Measurements from ENCODE around the gene EPS15. TPM values are rescaled to one million over a fixed set of nuclear protein-coding genes. Genes with fewer than 3 reads are reported as not detected.

Gene EPS15
- total and polyA plus RNA-seq, 9 of the 15 experiments (the other 6 are each of a cell fraction or from before 2014, with no cell fraction given) = 23.1 to 69.0 (median 41.7) TPM

DNA sequence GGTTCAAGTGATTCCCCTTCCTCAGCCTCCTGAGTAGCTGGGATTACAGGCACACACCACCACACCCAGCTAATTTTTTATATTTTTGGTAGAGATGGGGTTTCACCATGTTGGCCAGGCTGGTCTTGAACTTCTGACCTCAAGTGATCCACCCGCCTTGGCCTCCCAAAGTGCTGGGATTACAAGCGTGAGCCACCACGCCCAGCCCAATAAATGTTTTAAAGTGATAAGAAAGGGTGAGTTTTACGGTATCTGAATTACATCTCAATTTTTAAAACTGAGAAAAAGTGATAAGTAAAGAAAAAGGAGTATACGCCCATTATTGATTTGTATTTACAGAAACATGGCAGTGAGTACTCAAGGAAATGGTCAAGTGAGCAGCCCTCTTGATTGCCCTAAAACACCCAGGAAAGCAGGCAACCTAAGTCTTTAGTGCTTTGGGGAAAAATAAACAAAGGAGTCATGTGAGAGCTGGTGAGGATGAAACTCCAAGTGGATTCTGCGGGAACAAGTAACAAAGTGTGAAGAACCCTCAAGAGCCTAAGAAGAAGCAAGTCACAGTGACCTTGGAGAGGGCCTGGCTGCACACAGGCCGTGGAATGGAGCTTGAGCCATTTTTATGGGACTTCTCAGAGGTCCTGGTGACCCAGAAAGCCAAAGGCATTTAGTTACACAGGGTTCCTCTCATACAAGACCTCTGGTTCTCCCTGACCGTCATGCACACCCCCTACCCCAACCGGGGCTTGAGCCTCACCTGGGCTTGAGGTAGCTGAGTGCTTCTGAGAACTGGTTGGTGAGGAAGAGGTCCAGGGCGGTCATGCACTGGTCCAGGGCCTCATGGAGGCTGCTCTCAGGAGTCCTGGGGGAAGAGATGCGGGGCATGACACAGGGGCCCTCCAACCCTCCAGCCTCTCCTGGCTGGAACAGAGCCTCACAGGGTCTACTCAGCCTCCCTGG is 197.8 kb downstream of the EPS15 start:
- Histone ChIP-seq H3K9me1 (ENCODE audit: control insufficient read depth, insufficient read depth, low read length) (no peaks in the 10 kb centered on the region), H3K27ac (ENCODE audit: extremely low read depth, low read depth, low read length) (peak overlapping the region; percentile 31; the same call in 2 of the 3 replicates), H3K4me3 (no peak overlapping the region), H3K4me1 (replicated peaks in 1 of 2; ENCODE audit: control insufficient read depth in 2 of 2, insufficient read depth in 2 of 2, low read length in 2 of 2) (peaks cover 20 to 36% of the 10 kb centered on the region in 2 experiments), H4K20me1 (replicated peaks; ENCODE audit: control insufficient read depth, insufficient read depth, low read length) (no peaks in the 10 kb centered on the region), H3K4me2 (ENCODE audit: insufficient read depth, low read length) (no peak overlapping the region; the same call in 1 of the 2 replicates), H3K79me2 (ENCODE audit: control insufficient read depth, insufficient read depth, low read length) (no peaks in the 10 kb centered on the region), H3K27me3 (ENCODE audit: control insufficient read depth in 2 of 2, insufficient read depth in 2 of 2, low read length in 2 of 2) (no peaks in the 10 kb centered on the region), H3K9me3 (replicated peaks; ENCODE audit: control insufficient read depth, insufficient read depth, low read depth, low read length) (no peaks in the 10 kb centered on the region), H3K36me3 (ENCODE audit: control insufficient read depth, insufficient read depth, low read length) (no peaks in the 10 kb centered on the region), H2AFZ (ENCODE audit: low read depth, low read length) (peak overlapping the region; percentile 75), H3K9ac (ENCODE audit: insufficient read depth in 1 of 2, low read depth in 2 of 2, low read length in 2 of 2) (peak overlapping the region; percentile 6 to 10; a peak in 3 of 4 replicates)
- DNase-seq (ENCODE audit: extremely low read depth in 1 of 4, low spot score in 3 of 4) (peak in 1 of 4 experiments; percentile 42), FAIRE-seq (peak; percentile 35), ATAC-seq (peak; percentile 35)
- intact Hi-C loops (cut with micrococcal nuclease) = no loop called here
- ChIA-PET POLR2A (interaction anchor here (0.5 to 1.4 kb wide), 3 partner anchors 11 to 735 kb away, joined by 3 read pairs; no protein-coding TSS in a partner anchor), CTCF (ENCODE audit: low intra/inter-chr PET ratio) (interaction anchor here (0.5 kb wide), 1 partner anchor 388 kb away, joined by 3 read pairs; no protein-coding TSS in a partner anchor)
- BruUV-seq (replicated peaks) = no TSS peak
- in situ Hi-C loops (cut with MboI) = no loop called here
- WGBS (ENCODE audit: insufficient coverage, low coverage, missing lambda C conversion rate) = 46% methylated on average over 10 of the region's 11 CpGs
- TF ChIP-seq, protein P1, sequence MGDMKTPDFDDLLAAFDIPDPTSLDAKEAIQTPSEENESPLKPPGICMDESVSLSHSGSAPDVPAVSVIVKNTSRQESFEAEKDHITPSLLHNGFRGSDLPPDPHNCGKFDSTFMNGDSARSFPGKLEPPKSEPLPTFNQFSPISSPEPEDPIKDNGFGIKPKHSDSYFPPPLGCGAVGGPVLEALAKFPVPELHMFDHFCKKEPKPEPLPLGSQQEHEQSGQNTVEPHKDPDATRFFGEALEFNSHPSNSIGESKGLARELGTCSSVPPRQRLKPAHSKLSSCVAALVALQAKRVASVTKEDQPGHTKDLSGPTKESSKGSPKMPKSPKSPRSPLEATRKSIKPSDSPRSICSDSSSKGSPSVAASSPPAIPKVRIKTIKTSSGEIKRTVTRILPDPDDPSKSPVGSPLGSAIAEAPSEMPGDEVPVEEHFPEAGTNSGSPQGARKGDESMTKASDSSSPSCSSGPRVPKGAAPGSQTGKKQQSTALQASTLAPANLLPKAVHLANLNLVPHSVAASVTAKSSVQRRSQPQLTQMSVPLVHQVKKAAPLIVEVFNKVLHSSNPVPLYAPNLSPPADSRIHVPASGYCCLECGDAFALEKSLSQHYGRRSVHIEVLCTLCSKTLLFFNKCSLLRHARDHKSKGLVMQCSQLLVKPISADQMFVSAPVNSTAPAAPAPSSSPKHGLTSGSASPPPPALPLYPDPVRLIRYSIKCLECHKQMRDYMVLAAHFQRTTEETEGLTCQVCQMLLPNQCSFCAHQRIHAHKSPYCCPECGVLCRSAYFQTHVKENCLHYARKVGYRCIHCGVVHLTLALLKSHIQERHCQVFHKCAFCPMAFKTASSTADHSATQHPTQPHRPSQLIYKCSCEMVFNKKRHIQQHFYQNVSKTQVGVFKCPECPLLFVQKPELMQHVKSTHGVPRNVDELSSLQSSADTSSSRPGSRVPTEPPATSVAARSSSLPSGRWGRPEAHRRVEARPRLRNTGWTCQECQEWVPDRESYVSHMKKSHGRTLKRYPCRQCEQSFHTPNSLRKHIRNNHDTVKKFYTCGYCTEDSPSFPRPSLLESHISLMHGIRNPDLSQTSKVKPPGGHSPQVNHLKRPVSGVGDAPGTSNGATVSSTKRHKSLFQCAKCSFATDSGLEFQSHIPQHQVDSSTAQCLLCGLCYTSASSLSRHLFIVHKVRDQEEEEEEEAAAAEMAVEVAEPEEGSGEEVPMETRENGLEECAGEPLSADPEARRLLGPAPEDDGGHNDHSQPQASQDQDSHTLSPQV (IDR thresholded peaks at IDR 0.05) = 0 out of 2 replicates have a peak, but pooled peaks have one; percentile 29
- TF ChIP-seq ZNF316 (IDR thresholded peaks at IDR 0.05) = no peak
- TF ChIP-seq TFAM (CRISPR knock-in tag; conservative IDR thresholded peaks at IDR 0.05) = no peak
- no peak for TF ChIP-seq ZNF780A (CRISPR knock-in tag; IDR thresholded peaks at IDR 0.05)
- TF ChIP-seq, protein P2, sequence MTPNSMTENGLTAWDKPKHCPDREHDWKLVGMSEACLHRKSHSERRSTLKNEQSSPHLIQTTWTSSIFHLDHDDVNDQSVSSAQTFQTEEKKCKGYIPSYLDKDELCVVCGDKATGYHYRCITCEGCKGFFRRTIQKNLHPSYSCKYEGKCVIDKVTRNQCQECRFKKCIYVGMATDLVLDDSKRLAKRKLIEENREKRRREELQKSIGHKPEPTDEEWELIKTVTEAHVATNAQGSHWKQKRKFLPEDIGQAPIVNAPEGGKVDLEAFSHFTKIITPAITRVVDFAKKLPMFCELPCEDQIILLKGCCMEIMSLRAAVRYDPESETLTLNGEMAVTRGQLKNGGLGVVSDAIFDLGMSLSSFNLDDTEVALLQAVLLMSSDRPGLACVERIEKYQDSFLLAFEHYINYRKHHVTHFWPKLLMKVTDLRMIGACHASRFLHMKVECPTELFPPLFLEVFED (CRISPR knock-in tag; conservative IDR thresholded peaks at IDR 0.05) = no peak
- TF ChIP-seq FOXK2 (conservative IDR thresholded peaks at IDR 0.05 in 1 of 2, IDR thresholded peaks at IDR 0.05 in 1 of 2; ENCODE audit: low read depth in 2 of 2) = peak in 1 of 2 experiments; percentile 35; a peak in 2 of 4 replicates
- peak; percentile 37; the same call in 1 of the 2 replicates for TF ChIP-seq ESRRA (IDR thresholded peaks at IDR 0.05; ENCODE audit: borderline replicate concordance, low read depth)
- TF ChIP-seq HBP1 (CRISPR knock-in tag; IDR thresholded peaks at IDR 0.05) = no peak
- TF ChIP-seq ILF3 (IDR thresholded peaks at IDR 0.05; ENCODE audit: borderline replicate concordance) = no peak
- TF ChIP-seq RBM34 (IDR thresholded peaks at IDR 0.05; ENCODE audit: borderline replicate concordance, insufficient read depth, low read length) = no peak
- no peak for TF ChIP-seq NR4A1 (CRISPR knock-in tag; IDR thresholded peaks at IDR 0.05)
- TF ChIP-seq NR4A1 (tag; IDR thresholded peaks at IDR 0.05) = 0 out of 2 replicates have a peak, but pooled peaks have one; percentile 20
- 0 out of 4 replicates have a peak, but pooled peaks of 1 of the 2 experiments have one; percentile 18 for TF ChIP-seq KDM1A (IDR thresholded peaks at IDR 0.05)
- peak; percentile 57; the same call in 1 of the 2 replicates for TF ChIP-seq L3MBTL2 (IDR thresholded peaks at IDR 0.05)

Measured in K562 (cell line).